NCI-H1417 treated with DMSO at 0.1 percent for 48 hours (cell line): ENCODE data around the gene PSMB8.
A peak's percentile ranks its signal among the peaks of the same experiment; 100 is the strongest.
"Not testable (repeated sequence)": the region's sequence is repeated elsewhere in the genome, so short reads cannot be mapped to it uniquely, and the experiment has no call there.

Experiments used
- DNase-seq: peaks from one replicate; lab custom pipeline; 2025; lab: John Stamatoyannopoulos, UW

PSMB8 gene

DNA sequence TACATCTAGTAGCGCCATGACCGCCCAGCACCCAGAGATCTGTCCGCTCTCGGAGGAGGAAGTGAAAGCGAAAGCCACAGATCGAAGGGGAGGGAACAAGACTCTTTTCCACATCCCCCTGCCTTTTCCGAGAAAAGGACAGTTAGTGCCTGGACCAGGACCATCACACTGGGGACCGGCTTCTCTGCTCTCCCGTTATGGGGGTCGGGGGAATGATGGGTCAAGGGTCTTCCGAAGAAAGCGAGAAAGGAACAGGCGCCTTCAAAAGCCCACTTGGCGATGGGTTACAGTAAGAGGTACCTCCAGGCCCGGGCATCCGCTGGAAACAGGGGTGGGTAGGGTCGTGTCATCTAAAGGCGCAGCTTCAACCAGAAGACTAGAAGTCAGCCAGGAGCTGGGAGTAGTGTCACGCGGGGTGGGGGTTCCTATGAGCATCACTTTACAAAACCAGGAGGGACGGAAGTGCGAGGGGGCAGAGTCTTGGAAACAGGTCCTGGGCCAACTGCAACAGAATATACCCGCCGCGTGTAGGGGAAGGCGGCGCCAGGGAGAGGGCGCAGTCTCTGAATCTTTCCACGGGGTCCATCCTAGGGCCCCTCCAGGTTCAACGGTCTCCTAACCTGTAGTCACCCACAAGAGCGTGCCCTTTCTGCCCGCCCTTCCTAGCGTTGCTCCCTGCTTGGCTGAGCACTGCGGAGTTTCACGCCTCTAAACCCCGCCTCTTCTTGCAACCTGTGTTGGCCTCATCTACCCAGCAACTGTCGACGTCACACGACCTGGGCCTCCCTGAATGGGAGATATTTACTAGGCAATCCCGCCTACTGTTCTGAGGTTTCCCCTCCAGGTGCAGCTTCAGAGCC, at the start of gene PSMB8:
TSS of gene PSMB8 (minus strand) at position 69 of the 860 bp plus-strand sequence. CDS start at position 18, 51 bp downstream.
- DNase-seq = peak; percentile 72

GRCh38 chr6:32890831-32891230, 47.0 kb upstream of the PSMB8 start:
- DNase-seq = no peak

GRCh38 chr6:32889533-32889932, 45.7 kb upstream of the PSMB8 start:
- DNase-seq = no peak

GRCh38 chr6:32888576-32888975, 44.7 kb upstream of the PSMB8 start:
- no peak for DNase-seq

- no peak for DNase-seq
Measured at GRCh38 chr6:32887616-32888015, 43.8 kb upstream of the PSMB8 start.

- no peak for DNase-seq
Measured at GRCh38 chr6:32886681-32887383, 43.0 kb upstream of the PSMB8 start.

DNA sequence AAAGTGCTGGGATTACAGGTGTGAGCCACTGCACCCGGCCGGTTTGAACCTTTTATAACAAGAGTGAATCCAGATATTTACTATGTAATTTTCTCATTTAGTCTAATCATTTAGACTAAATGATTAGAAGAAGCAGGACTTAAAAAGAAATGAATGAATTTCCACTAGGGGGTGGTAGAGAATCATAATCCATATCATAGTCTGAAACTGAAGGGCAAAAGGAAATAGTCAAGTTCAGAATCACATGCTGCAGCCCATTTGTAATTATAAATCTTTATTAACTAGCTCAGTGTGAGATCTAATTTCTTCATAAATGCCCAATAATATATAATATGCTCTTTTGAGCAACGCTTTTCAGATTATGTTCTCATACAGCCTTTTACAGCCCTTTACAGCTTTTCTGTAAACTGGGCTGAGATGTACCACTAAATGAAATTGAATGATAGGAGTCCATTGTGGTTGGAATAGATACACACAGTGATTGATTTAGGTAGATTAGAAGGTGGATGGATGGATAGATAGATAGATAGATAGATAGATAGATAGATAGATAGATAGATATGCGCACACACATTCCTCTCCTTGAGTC, 41.9 kb upstream of the PSMB8 start:
- peak; percentile 13 for DNase-seq

DNA sequence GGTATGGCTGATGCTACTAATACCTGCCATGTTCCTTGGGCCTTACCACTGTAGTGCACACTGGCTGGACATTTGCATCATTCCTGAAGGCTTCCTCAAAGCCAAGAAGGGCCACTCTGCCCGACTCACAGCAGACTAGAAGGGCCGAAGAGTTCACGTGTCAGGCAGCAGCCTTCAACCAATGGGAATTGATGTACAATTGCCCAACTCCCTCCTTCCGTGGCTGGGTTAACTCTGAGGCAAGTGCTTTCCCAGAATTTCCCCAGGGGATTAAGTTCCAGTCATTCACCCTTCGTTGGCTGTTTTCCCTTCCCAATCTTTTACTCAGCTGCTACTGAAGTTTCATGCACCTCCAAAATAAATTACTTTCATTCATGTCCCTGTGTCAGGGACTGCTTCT, 39.9 kb upstream of the PSMB8 start:
- DNase-seq = no peak

DNA sequence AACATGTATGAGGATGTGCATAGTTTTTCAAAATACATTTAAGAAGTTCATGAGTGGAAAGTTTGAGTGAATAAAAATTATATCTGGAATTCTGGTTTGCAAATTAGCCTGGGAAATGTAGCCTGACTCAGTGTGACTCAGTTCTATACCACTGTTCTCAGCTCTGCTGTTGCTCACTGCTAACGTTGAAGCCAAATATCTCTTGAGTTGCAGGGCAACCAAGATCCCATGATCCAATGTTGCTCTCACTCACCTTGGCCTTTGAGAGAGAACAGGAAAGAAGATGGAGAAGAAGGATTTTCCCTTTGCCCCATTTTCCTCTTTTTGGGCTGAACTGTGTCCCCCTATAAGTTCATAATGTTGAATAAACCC, 39.0 kb upstream of the PSMB8 start:
- no peak for DNase-seq

DNA sequence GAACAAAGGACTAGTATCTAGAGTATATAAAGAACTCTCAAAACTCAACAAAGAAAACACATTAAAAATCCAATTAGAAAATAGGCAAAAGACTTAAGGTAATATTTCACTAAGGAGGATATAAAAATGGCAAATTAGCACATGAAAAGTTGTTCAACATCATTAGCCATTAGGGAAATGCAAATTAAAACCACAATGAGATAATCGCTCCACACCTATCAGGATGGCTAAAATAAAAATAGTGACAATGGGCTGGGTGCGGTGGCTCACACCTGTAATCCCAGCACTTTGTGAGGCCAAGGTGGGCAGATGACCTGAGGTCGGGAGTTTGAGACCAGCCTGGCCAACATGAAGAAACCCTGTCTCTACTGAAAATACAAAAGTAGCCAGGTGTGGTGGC, 37.1 kb upstream of the PSMB8 start:
- not testable (repeated sequence) for DNase-seq

DNA sequence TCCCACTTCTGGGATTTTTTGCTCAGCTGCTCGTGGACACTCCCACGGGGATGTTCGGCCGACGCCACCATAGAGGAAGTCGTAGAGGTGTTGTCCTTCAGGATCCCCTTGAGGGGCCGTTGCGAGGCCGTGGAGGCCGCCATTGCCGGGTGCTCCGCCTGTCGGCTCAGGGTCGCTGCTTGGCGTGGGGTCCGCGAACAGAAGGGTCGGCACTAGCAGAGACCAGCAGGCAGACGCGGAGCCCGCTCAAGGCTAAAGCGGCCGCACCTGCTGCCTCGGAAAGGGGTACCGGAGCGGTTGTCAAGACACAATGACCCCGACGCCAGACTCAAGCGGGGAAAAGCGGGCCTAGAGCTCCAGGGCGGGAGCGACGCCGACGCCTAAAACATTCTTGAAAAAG, 35.8 kb upstream of the PSMB8 start:
- no peak for DNase-seq

DNA sequence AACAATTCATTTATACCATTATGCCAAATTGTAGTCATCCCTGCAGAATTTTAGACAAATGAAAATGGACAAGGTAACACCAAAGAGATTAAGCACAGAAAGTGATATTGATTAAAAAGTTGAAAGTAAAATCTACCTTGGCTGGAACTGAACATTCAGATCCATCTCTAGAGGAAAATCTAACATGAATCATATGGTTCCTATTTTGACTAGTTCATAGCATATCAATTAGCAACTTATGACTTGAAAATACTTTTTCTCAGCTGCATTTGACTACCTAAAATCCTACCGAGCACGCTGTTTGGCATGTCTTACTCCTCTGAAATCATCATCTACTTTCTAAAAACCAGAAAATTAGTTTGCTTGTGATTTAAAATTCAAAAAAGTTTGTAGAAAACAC, 32.8 kb upstream of the PSMB8 start:
- DNase-seq = no peak

DNA sequence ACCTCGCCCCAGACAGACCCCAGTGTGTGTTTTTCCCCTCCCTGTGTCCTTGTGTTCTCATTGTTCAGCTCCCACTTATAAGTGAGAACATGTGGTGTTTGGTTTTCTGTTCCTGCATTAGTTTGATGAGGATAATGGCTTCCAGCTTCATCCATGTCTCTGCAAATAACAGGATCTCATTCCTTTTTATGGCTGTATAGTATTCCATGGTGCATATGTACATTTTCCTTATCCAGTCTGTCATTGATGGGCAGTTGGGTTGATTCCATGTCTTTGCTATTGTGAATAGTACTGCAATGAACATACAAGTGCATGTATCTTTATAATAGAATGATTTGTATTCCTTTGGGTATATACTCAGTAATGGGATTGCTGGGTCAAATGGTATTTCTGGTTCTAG, 30.1 kb upstream of the PSMB8 start:
- not testable (repeated sequence) for DNase-seq

GRCh38 chr6:32868257-32868788, 24.5 kb upstream of the PSMB8 start:
- DNase-seq = no peak

GRCh38 chr6:32867554-32868256, 23.9 kb upstream of the PSMB8 start:
- no peak for DNase-seq

DNA sequence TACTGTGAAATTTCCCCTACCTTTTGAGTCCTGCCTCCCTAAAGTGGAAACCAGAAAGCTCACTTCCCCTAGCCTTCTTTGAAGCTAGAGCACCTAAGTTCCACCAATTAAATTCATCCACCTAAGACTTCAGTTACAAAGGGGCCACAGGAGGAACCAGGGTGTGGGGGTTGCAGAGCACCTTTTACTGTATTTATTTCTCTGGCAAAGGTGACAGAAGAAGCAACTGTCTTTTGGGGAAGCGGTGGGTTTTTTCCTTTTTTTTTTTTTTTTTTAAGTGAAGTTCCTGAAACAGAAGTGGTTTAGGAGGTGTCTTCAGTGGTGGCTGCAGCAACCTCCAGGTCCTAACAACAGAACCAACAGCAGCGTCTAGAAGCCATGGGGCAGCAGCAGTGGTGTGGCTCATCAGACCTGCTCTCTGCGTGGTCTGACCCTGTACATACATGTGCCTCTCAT, 23.2 kb upstream of the PSMB8 start:
- DNase-seq = no peak

GRCh38 chr6:32865724-32866443, 22.0 kb upstream of the PSMB8 start:
- DNase-seq = no peak

DNA sequence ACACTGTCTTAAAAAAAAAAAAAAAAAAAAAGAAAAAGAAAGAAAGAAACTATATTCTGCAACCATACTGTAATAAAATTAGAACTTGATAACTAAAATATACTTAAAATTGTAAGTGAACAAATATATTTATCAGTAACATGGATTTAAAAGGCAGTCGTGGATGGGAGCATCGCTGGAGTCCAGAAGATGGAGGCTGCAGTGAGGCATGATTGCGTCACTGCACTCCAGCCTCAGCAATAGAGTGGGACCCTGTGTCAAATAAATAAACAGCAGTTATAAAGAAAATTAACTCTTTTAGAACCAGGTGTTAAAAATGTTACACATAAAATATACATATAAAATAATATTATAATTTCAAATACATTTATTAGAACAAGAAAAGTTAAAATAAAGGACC, 18.9 kb upstream of the PSMB8 start:
- no peak for DNase-seq

DNA sequence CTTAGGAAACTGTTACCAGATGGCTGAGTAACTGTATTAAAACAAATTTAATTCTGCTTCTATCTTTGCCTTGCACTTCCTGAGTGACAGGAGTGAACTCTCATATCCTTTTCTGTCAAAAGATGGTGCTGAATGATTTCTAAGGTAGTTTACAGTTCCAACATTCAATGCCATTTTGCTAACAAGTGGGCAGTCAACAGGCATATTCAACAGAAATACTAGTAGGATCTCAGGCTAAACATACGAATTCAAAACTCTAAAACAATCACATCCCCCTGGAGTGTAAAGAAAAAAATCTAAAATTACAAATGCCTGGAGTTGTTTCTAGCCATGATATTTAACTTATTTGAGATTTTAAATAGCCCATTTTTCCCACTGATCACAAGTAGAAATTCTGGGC, 16.8 kb upstream of the PSMB8 start:
- DNase-seq = no peak

DNA sequence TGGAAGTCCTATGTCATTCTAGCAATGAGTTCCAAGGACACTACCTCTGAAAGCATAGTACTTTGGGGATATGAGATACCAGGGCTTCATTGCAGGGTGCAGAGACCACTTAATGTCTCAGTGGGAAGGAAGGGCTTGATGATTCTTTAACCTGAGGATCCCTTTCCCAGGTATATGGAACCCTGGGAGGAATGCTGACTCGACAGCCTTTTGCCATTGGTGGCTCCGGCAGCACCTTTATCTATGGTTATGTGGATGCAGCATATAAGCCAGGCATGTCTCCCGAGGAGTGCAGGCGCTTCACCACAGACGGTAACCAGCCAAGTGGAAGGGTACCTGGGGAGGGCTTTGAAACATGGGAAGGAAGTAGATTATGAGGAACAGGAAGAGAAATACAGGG, 14.3 kb upstream of the PSMB8 start:
- no peak for DNase-seq

DNA sequence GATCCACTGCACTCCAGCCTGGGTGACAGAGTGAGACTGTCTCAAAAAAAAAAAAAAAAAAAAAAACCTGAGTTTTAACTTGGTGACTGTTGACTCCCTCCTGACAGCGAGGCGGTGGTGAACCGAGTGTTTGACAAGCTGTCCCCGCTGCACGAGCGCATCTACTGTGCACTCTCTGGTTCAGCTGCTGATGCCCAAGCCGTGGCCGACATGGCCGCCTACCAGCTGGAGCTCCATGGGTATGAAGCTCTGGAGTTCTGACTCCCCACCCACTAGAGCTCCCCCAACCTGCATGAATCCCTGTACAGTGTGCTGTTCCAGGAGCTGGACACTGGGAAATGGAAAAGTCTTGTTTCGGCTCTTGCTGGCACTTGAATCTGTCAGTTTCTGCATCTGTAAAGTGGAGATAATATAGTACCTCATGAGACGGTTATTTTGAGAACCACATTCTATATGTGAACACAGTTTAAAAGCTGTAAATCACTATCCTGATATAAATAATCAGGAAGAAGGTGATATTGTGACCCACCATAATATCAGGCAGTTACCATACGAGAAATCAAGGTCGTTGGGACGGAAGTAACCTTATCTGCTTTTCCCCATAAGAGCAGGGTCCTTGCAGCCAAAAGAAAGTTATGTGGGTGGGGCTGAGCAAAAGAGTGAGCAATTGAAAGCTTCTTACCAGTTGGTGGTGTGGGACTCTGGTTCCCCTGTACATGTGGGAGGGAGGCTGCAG, 13.5 kb upstream of the PSMB8 start:
- DNase-seq = no peak
